ENCODE measurements around the gene FAM13A.

FAM13A gene

DNA sequence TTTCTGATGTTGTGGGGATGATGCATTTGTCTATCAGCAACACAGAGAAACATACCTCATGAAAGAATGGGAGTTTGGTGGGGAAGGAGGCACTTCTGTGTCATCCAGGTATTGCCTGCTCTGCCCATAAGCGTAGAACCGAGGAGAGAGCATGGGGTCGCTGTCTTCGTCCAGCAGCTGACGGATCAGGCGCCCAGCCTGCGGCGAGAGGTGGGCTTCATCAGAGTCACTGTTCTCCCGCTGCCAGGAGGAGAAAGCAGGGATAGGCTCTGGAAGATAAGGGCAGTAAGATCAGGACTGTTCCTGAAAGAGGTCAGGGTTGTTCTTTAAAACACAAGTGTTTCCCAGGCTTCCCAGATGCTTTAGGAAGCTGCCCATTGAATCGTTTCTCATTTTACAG is 306.6 kb downstream of the FAM13A start:
- Histone ChIP-seq H3K4me3 (replicated peaks; ENCODE audit: insufficient read depth, low read length) (no peak overlapping the region), H3K27ac (replicated peaks) (no peak overlapping the region), H3K27me3 (ENCODE audit: insufficient read depth, poor library complexity, severe bottlenecking) (no peaks in the 10 kb centered on the region)
- no peak for TF ChIP-seq GABPA (IDR thresholded peaks at IDR 0.05; ENCODE audit: low read depth)
- no peak for DNase-seq (ENCODE audit: low read depth in 1 of 2, low spot score in 1 of 2)

DNA sequence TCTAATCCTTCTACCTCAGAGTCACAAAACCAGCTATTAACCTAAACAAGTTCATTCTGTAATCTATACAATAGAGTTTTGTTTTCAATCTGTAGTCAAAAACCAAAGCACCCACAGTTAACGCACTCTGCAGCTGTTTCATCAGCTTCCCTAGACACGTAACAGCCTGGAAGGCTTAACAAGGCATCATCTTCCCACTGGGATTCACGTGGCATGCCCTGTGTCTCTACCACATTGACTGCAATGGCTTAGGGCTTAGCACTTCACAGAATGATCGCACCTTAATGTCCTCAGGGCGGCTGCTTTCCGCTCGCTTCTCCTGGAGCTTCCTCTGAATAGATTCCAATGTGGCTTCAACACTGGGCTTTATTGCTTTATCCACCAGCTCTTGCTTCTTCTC is 309.6 kb downstream of the FAM13A start:
- no peaks in the 10 kb centered on the region for H3K27me3 ChIP-seq (ENCODE audit: insufficient read depth, poor library complexity, severe bottlenecking)
- TF ChIP-seq REST (IDR thresholded peaks at IDR 0.05; ENCODE audit: insufficient replicate concordance, low read depth) (no peak), GABPA (IDR thresholded peaks at IDR 0.05; ENCODE audit: low read depth) (no peak), SPI1 (IDR thresholded peaks at IDR 0.05; ENCODE audit: borderline replicate concordance, low read depth) (no peak), POLR2AphosphoS5 (IDR thresholded peaks at IDR 0.05; ENCODE audit: low read depth) (no peak)
- TF ChIP-seq, protein P1, sequence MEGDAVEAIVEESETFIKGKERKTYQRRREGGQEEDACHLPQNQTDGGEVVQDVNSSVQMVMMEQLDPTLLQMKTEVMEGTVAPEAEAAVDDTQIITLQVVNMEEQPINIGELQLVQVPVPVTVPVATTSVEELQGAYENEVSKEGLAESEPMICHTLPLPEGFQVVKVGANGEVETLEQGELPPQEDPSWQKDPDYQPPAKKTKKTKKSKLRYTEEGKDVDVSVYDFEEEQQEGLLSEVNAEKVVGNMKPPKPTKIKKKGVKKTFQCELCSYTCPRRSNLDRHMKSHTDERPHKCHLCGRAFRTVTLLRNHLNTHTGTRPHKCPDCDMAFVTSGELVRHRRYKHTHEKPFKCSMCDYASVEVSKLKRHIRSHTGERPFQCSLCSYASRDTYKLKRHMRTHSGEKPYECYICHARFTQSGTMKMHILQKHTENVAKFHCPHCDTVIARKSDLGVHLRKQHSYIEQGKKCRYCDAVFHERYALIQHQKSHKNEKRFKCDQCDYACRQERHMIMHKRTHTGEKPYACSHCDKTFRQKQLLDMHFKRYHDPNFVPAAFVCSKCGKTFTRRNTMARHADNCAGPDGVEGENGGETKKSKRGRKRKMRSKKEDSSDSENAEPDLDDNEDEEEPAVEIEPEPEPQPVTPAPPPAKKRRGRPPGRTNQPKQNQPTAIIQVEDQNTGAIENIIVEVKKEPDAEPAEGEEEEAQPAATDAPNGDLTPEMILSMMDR (IDR thresholded peaks at IDR 0.05; ENCODE audit: insufficient read depth, low read length) = no peak
- DNase-seq (ENCODE audit: low read depth in 1 of 2, low spot score in 1 of 2) = no peak

DNA sequence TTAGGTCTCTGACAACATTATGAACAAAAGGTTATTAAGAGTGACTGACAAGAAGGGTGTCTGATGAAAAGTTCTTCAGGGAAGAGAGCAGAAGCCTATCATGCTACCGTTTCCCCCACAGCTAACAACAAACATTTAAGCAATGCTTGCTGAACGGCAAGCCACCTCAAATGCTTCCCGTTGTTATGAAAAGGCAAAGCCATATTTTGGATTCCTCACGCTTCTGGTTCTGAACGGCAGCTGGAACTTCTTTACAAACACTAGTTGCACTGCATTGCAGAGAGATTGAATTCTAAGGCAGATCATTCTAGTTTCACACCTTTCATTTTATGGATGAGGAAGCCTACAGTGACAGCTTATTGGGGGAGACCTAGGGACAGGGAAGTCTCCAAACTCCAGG is 310.8 kb downstream of the FAM13A start:
- no peak overlapping the region for H3K4me3 ChIP-seq (replicated peaks; ENCODE audit: insufficient read depth, low read length)
- H3K27me3 ChIP-seq (ENCODE audit: insufficient read depth, poor library complexity, severe bottlenecking) = no peaks in the 10 kb centered on the region
- H3K27ac ChIP-seq (replicated peaks) = no peak overlapping the region
- DNase-seq (ENCODE audit: low read depth in 1 of 2, low spot score in 1 of 2) = no peak
- TF ChIP-seq POLR2AphosphoS5 (IDR thresholded peaks at IDR 0.05; ENCODE audit: low read depth) = no peak
- TF ChIP-seq REST (IDR thresholded peaks at IDR 0.05; ENCODE audit: insufficient replicate concordance, low read depth) = no peak
- no peak for TF ChIP-seq SPI1 (IDR thresholded peaks at IDR 0.05; ENCODE audit: borderline replicate concordance, low read depth)
- TF ChIP-seq, protein P1 (IDR thresholded peaks at IDR 0.05; ENCODE audit: insufficient read depth, low read length) = no peak
- no peak for TF ChIP-seq GABPA (IDR thresholded peaks at IDR 0.05; ENCODE audit: low read depth)

More for the DNA sequence above, 309.6 kb downstream of the FAM13A start:
- Histone ChIP-seq H3K27ac (replicated peaks) (no peak overlapping the region), H3K4me3 (replicated peaks; ENCODE audit: insufficient read depth, low read length) (no peak overlapping the region)

GRCh38 chr4:88745581-88746163 is 311.3 kb downstream of the FAM13A start:
- no peak overlapping the region for H3K27ac ChIP-seq (replicated peaks)
- H3K27me3 ChIP-seq (ENCODE audit: insufficient read depth, poor library complexity, severe bottlenecking) = no peaks in the 10 kb centered on the region
- TF ChIP-seq POLR2AphosphoS5 (IDR thresholded peaks at IDR 0.05; ENCODE audit: low read depth) = no peak
- TF ChIP-seq SPI1 (IDR thresholded peaks at IDR 0.05; ENCODE audit: borderline replicate concordance, low read depth) = no peak
- TF ChIP-seq, protein P1 (IDR thresholded peaks at IDR 0.05; ENCODE audit: insufficient read depth, low read length) = no peak
- no peak for TF ChIP-seq GABPA (IDR thresholded peaks at IDR 0.05; ENCODE audit: low read depth)
- TF ChIP-seq REST (IDR thresholded peaks at IDR 0.05; ENCODE audit: insufficient replicate concordance, low read depth) = no peak
- H3K4me3 ChIP-seq (replicated peaks; ENCODE audit: insufficient read depth, low read length) = no peak overlapping the region
- no peak for DNase-seq (ENCODE audit: low read depth in 1 of 2, low spot score in 1 of 2)

Measured in HL-60 (cell line).